RKO (cell line): ENCODE results near the gene CCDC177.
"Not testable (repeated sequence)": the region's sequence is repeated elsewhere in the genome, so short reads cannot be mapped to it uniquely, and the experiment has no call there.

Source experiments
- DNase-seq: peaks from one replicate; pipeline ENCODE4 v3.0.0-alpha.2; 2016; ENCODE audit warnings: low spot score

The CCDC177 gene

GRCh38 chr14:69599431-69599830, 24.8 kb upstream of the CCDC177 start:
- DNase-seq: not testable (repeated sequence)

- DNase-seq: no peak
Observed at GRCh38 chr14:69595336-69595735, 20.7 kb upstream of the CCDC177 start.

GRCh38 chr14:69594846-69595245, 20.2 kb upstream of the CCDC177 start:
- no peak for DNase-seq

- DNase-seq: no peak
Observed at GRCh38 chr14:69593018-69593677, 18.5 kb upstream of the CCDC177 start.

- DNase-seq: no peak
Observed at GRCh38 chr14:69591317-69591716, 16.6 kb upstream of the CCDC177 start.

GRCh38 chr14:69587389-69587788, 12.7 kb upstream of the CCDC177 start:
- DNase-seq: no peak

- no peak for DNase-seq
Observed at GRCh38 chr14:69586404-69586803, 11.7 kb upstream of the CCDC177 start.

GRCh38 chr14:69584389-69584788, 9.7 kb upstream of the CCDC177 start:
- no peak for DNase-seq

GRCh38 chr14:69582829-69583228, 8.2 kb upstream of the CCDC177 start:
- DNase-seq: no peak

- peak; percentile 49 for DNase-seq
Observed at GRCh38 chr14:69582212-69582611, 7.5 kb upstream of the CCDC177 start.

- DNase-seq: no peak
Observed at GRCh38 chr14:69581316-69581935, 6.8 kb upstream of the CCDC177 start.

- peak; percentile 73 for DNase-seq
Observed at GRCh38 chr14:69580009-69580577, 5.4 kb upstream of the CCDC177 start.

GRCh38 chr14:69579476-69579875, 4.8 kb upstream of the CCDC177 start:
- no peak for DNase-seq

- no peak for DNase-seq
Observed at GRCh38 chr14:69574954-69575295, 254 bp upstream of the CCDC177 start.

GRCh38 chr14:69573831-69574262, 824 bp downstream of the CCDC177 start:
- no peak for DNase-seq

- DNase-seq: no peak
Observed at GRCh38 chr14:69573205-69573830, 1.4 kb downstream of the CCDC177 start.

GRCh38 chr14:69572841-69573135, 1.9 kb downstream of the CCDC177 start:
- DNase-seq: no peak

- DNase-seq: no peak
Observed at GRCh38 chr14:69572030-69572840, 2.4 kb downstream of the CCDC177 start.

- DNase-seq: no peak
Observed at GRCh38 chr14:69571449-69572029, 3.1 kb downstream of the CCDC177 start.

GRCh38 chr14:69570836-69571330, 3.8 kb downstream of the CCDC177 start:
- no peak for DNase-seq

GRCh38 chr14:69569859-69570258, 4.8 kb downstream of the CCDC177 start:
- no peak for DNase-seq

- DNase-seq: no peak
Observed at GRCh38 chr14:69567563-69567962, 7.1 kb downstream of the CCDC177 start.
